Stomach smooth muscle (tissue), 2 donors: ENCODE results near the gene IL25.
"Not testable (repeated sequence)": the region's sequence is repeated elsewhere in the genome, so short reads cannot be mapped to it uniquely, and the experiment has no call there.

Source experiments
- H3K27ac ChIP-seq: one replicate; pipeline ENCODE4 v1.7.0; 2013; ENCODE audit warnings: mild to moderate bottlenecking, low read length, inconsistent platforms
- H3K27me3 ChIP-seq, 2 donors: one replicate each; pipeline ENCODE4 v1.7.0; 2013; ENCODE audit warnings: low read length in 2 of 2; ENCODE audit not compliant: insufficient read depth in 2 of 2, control insufficient read depth in 1 of 2
- H3K36me3 ChIP-seq, 2 donors: one replicate each; pipeline ENCODE4 v1.7.0; 2013; ENCODE audit warnings: low read length in 2 of 2; ENCODE audit not compliant: control insufficient read depth in 2 of 2, insufficient read depth in 2 of 2
- H3K4me1 ChIP-seq: one replicate; pipeline ENCODE4 v1.7.0; 2013; ENCODE audit warnings: low read length; ENCODE audit not compliant: control insufficient read depth, insufficient read depth
- H3K4me3 ChIP-seq, 2 donors: one replicate each; pipeline ENCODE4 v1.7.0; 2013; ENCODE audit warnings: low read length in 2 of 2
- H3K9ac ChIP-seq, 2 donors: one replicate each; pipeline ENCODE4 v1.7.0; 2013; ENCODE audit warnings: low read length in 2 of 2, mild to moderate bottlenecking in 1 of 2
- H3K9me3 ChIP-seq, 2 donors: one replicate each; pipeline ENCODE4 v1.7.0; 2013; ENCODE audit warnings: low read length in 2 of 2; ENCODE audit not compliant: control insufficient read depth in 2 of 2
- donor health status: healthy.
- donor health status: Pancreatic carcinoma.

The IL25 gene

DNA sequence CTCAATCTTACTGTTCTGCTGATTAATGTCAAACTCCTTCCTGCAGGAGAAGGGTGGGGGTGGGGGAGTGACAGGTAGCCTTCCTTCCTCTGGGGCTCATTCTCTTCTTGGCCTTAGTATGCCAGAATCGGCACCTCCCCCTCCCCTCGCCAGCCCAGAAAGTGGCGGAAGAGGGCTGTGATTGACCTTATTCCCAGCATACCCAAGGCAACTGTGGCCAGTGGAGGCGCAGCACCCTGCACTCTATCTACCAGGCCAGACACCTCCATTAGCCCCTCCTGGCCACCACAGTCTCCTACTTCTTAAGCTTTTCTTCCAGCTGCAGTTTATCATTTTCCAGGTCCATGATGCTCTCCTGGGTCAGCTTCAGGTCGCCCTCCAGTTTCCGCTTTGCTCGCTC, 20.0 kb downstream of the IL25 start:
- Histone ChIP-seq H3K4me3 (no peak overlapping the region), H3K9ac (no peak overlapping the region), H3K9me3 (no peaks in the 10 kb centered on the region), H3K4me1 (no peaks in the 10 kb centered on the region), H3K27ac (no peak overlapping the region), H3K36me3 (no peaks in the 10 kb centered on the region), H3K27me3 (no peaks in the 10 kb centered on the region)

DNA sequence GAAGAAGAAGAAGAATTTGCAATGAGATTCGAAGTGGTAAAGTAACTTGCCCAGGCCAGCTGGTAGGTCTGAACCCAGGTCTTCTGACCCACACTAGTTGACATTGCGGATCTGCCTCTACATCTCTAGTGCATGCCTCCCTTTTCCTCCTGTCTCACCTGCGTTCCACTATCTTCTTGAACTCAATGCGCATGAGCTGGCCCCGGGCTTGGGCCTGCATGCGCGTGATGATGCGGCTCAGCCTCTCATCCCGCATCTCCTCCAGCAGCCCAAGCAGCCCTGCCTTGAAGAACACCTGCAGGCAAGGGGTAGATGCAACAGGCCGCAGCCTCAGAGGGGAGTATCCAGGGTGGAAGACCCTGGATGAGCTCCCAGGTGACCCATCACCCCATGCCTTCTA, 23.5 kb downstream of the IL25 start:
- H3K27me3 ChIP-seq: no peaks in the 10 kb centered on the region
- H3K27ac ChIP-seq: no peak overlapping the region
- H3K4me3 ChIP-seq: no peak overlapping the region
- no peak overlapping the region for H3K9ac ChIP-seq
- no peaks in the 10 kb centered on the region for H3K36me3 ChIP-seq
- H3K9me3 ChIP-seq: no peaks in the 10 kb centered on the region
- no peaks in the 10 kb centered on the region for H3K4me1 ChIP-seq

GRCh38 chr14:23396781-23397407, 24.3 kb downstream of the IL25 start:
- no peaks in the 10 kb centered on the region for H3K4me1 ChIP-seq
- no peaks in the 10 kb centered on the region for H3K9me3 ChIP-seq
- H3K9ac ChIP-seq: no peak overlapping the region
- no peak overlapping the region for H3K4me3 ChIP-seq
- no peaks in the 10 kb centered on the region for H3K36me3 ChIP-seq
- no peak overlapping the region for H3K27ac ChIP-seq
- no peaks in the 10 kb centered on the region for H3K27me3 ChIP-seq

DNA sequence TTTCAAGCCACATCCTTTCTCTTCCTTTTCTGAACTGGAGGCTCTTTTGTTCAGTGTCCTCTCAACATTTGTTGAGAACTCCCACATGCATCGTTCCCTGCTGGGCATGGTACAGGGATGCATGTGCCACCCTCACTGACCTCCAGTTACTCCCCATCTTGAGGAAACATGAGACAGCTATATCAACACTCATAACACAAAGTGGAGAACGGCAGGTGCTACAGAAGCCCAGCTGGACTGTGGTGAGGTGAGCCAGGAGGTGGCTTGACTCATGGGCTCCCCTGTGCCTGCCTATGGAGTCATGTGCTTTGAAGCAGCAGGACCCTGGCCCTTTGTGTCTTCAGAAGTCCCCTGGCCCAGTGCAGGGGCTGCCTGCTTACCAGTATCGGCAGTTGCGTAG, 25.7 kb downstream of the IL25 start:
- Histone ChIP-seq H3K4me1 (no peaks in the 10 kb centered on the region), H3K9me3 (no peaks in the 10 kb centered on the region), H3K9ac (no peak overlapping the region), H3K36me3 (no peaks in the 10 kb centered on the region), H3K4me3 (no peak overlapping the region), H3K27me3 (peaks cover 0 to 2% of the 10 kb centered on the region in 2 donors), H3K27ac (no peak overlapping the region)

DNA sequence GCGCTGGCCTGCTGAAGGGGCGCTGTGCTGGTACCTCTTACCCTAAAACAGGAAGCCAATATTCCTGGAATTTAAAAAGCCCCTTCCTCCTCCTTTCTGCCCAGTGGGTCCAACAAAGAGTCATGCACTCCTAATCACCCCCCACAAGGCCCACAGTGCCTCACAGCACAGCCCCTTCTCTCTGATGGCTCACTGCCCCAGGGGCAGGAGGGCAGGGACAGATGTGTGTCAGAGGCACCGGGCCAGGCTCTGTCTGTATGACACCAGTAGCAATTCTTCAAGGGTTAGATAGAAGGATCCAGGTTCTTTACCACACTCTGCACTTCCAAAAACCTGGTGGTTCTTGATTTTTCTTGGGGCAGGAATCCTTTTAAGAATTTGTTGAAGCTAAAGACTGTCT, 26.5 kb downstream of the IL25 start:
- Histone ChIP-seq H3K4me3 (no peak overlapping the region), H3K36me3 (no peaks in the 10 kb centered on the region), H3K27ac (no peak overlapping the region), H3K4me1 (no peaks in the 10 kb centered on the region), H3K27me3 (peaks cover 0 to 2% of the 10 kb centered on the region in 2 donors), H3K9me3 (no peaks in the 10 kb centered on the region), H3K9ac (no peak overlapping the region)

DNA sequence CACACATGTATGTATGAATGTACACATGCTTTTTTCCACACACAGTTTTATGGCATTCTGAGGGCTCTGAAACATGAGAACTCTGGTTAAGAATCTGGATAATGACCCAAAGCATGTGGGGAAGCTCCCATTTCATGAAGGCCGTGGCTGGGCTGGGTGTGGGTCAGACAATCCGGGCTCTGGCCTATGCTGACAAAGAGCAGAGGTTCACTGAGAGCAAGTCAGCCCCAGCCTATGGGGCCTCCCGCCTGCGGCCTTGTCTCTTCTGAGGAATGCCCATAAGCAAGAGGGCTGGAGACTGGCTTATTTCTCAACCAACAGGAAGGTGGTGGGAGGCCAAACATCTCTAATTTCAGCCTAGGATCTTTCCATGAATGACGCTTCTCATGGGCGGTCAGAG, 27.0 kb downstream of the IL25 start:
- Histone ChIP-seq H3K4me1 (no peaks in the 10 kb centered on the region), H3K36me3 (no peaks in the 10 kb centered on the region), H3K9ac (no peak overlapping the region), H3K4me3 (no peak overlapping the region), H3K27me3 (peaks cover 0 to 2% of the 10 kb centered on the region in 2 donors), H3K9me3 (no peaks in the 10 kb centered on the region), H3K27ac (no peak overlapping the region)

GRCh38 chr14:23400496-23401149, 28.0 kb downstream of the IL25 start:
- not testable (repeated sequence) for H3K4me1 ChIP-seq, H3K9me3 ChIP-seq, H3K27ac ChIP-seq, H3K27me3 ChIP-seq, H3K36me3 ChIP-seq, H3K9ac ChIP-seq, H3K4me3 ChIP-seq

- Histone ChIP-seq H3K9me3 (no peaks in the 10 kb centered on the region), H3K36me3 (no peaks in the 10 kb centered on the region), H3K27me3 (peaks cover 0 to 5% of the 10 kb centered on the region in 2 donors), H3K9ac (no peak overlapping the region), H3K4me1 (no peaks in the 10 kb centered on the region), H3K27ac (no peak overlapping the region), H3K4me3 (no peak overlapping the region)
Measured at GRCh38 chr14:23401291-23401690, 28.7 kb downstream of the IL25 start.

DNA sequence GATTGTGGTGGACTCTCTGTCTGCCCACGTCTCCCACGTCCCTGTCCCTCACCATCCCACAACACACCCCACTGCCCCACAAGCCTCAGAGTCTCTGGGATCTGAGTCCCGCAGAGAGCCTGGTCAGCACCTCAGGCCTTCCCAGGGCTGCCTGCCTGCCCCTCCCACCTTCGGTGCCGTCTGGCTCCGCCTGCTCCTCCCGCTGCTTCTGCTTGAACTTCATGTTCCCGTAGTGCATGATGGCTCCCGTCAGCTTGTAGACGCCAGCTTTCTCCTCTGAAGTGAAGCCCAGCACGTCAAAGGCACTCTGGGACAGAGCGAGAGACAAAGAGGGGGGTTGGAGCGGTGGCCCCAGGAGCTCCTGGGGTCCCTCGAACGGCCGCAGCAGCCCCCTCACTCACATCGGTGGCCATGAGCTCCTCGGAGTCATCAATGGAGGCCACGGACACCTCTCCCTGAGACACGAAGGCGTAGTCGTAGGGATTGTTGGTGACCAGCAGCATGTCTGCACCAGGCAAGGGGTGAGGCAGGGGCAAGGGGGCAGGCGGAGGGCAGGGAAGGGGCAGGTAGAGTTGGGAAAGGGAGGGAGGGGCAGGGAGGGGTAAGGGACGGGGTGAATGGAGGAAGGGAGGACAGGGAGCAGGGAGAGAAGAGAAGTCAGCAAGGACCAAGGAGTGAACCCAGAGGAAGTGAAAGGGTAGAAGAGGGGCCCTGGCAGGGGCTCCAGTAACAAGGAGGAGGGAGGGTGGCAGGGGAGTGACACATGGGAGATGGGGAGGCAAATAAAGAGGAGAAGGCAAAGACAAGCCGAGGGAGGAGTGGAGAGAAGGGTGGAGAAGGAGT, 29.9 kb downstream of the IL25 start:
- no peak overlapping the region for H3K4me3 ChIP-seq
- H3K4me1 ChIP-seq: no peaks in the 10 kb centered on the region
- H3K9ac ChIP-seq: no peak overlapping the region
- no peak overlapping the region for H3K27ac ChIP-seq
- H3K27me3 ChIP-seq: peaks cover 0 to 5% of the 10 kb centered on the region in 2 donors
- no peaks in the 10 kb centered on the region for H3K36me3 ChIP-seq
- no peaks in the 10 kb centered on the region for H3K9me3 ChIP-seq

- H3K9me3 ChIP-seq: no peaks in the 10 kb centered on the region
- H3K4me3 ChIP-seq: no peak overlapping the region
- peaks cover 0 to 5% of the 10 kb centered on the region in 2 donors for H3K27me3 ChIP-seq
- no peaks in the 10 kb centered on the region for H3K4me1 ChIP-seq
- H3K36me3 ChIP-seq: no peaks in the 10 kb centered on the region
- no peak overlapping the region for H3K27ac ChIP-seq
- H3K9ac ChIP-seq: no peak overlapping the region
Measured at GRCh38 chr14:23403139-23403438, 30.5 kb downstream of the IL25 start.

DNA sequence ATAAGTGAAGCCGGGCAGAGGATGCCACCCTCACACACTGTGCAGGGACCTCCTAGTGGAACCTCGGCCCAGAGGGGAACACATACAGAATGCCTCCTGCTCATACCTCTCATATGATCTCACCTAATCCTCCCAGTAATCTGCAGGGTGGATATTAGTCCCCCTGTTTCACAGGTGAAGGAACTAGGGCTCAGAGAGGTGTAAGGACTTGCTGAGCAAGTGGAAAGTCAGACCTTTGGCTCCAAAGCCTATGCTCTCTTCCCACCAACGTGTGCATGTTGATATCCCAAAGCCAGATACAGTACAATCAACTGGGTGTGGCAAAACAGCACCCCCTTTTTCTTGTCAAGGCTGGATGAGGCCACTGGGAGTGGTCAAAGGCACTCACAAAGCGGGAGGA, 31.3 kb downstream of the IL25 start:
- Histone ChIP-seq H3K36me3 (no peaks in the 10 kb centered on the region), H3K27ac (no peak overlapping the region), H3K4me1 (no peaks in the 10 kb centered on the region), H3K9ac (no peak overlapping the region), H3K27me3 (peaks cover 0 to 5% of the 10 kb centered on the region in 2 donors), H3K4me3 (no peak overlapping the region), H3K9me3 (no peaks in the 10 kb centered on the region)
